Thoracic aorta (tissue), 2 donors: Measurements from ENCODE around the gene PROP1. TPM values are rescaled to one million over a fixed set of nuclear protein-coding genes. Genes with fewer than 3 reads are reported as not detected.
"Not testable (repeated sequence)": the region's sequence is repeated elsewhere in the genome, so short reads cannot be mapped to it uniquely, and the experiment has no call there.

Source experiments
- ATAC-seq: fragments of 150-250 bp; one replicate; pipeline ENCODE4 v1.8.0; 2017; ENCODE audit warnings: low read depth; ENCODE audit not compliant: insufficient number of reproducible peaks, low FRiP score
- DNase-seq: peaks from one replicate; pipeline ENCODE4 v3.0.0-alpha.2; 2020; ENCODE audit warnings: low spot score
- H3K27ac ChIP-seq, 2 donors: fragments of 200-600 bp; sonication (generic); 1 replicate in 1 of 2; 2 replicates in 1 of 2; pipeline ENCODE4 v1.5.1; 2016; ENCODE audit warnings: mild to moderate bottlenecking in 2 of 2, moderate library complexity in 2 of 2
- H3K27me3 ChIP-seq: fragments of 200-600 bp; sonication (generic); replicated peaks from 2 replicates; pipeline ENCODE4 v1.6.0; 2016; ENCODE audit warnings: mild to moderate bottlenecking; ENCODE audit not compliant: insufficient read depth
- H3K36me3 ChIP-seq: fragments of 200-600 bp; sonication (generic); one replicate; pipeline ENCODE4 v1.5.1; 2016
- H3K4me1 ChIP-seq, 2 donors: fragments of 200-600 bp; sonication (generic); 1 replicate in 1 of 2; 2 replicates in 1 of 2; pipeline versions ENCODE4 v1.5.1 to v1.6.0; 2016; ENCODE audit warnings: low read depth in 2 of 2, mild to moderate bottlenecking in 1 of 2; ENCODE audit not compliant: control insufficient read depth in 1 of 2
- H3K4me3 ChIP-seq: fragments of 200-600 bp; sonication (generic); 2 replicates; pipeline ENCODE4 v1.5.1; 2016; ENCODE audit warnings: mild to moderate bottlenecking
- H3K9me3 ChIP-seq: fragments of 200-600 bp; sonication (generic); 2 replicates; pipeline ENCODE4 v1.5.1; 2016
- total RNA-seq, 2 donors: library from RNA; depleted of rRNA; stranded (reverse); fragments of >200 nt; gene quantifications; one replicate each; pipeline versions ENCODE4 v1.1.0 to v1.2.3, GENCODE V29; 2016
- TF ChIP-seq, protein P1 (sequence below): fragments of 200-600 bp; sonication (generic); IDR thresholded peaks from one replicate; pipeline ENCODE4 v1.5.1; 2019; ENCODE audit warnings: antibody characterized with exemption

Gene PROP1
- total RNA-seq, 2 donors from 2014 or later, result not detected

DNA sequence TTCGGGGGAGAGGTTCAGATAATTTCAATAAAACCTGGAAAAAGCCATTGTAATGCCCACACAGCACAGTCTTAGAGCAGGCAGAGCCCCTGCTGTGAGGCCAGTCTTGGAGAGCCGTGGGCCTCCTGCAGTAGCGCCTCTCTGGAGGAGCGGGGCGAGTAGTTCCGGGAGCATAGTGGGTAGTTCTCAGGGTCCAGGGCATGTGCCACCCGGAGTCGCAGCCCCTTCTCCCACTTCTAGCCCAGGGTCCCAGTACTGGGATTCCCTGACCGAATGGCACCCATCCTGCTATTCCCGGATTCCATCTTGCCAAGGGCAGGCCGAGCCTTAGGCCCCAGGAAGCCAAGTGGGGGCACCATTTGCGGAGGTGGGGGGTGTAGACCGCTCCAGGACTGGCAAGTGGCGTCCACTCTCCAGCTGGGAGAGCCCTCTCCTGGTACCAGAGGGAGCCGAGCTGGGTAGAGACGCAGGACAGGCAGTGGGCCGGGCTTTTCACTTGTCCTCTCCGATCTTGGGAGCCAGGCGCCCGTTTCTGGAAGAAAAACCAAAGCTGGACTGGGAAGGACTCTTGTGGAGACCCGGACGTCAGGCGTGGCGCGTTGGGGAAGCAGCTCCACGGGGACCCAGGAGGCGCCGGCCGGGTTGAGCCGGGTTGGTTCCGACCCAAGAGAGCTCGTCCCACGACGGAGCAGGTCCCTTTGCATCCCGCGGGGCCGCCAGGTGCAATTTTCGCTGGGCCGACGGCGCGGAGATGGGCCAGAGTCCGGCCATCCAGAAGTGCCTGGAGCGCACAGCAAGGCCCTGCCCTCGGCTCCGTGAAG, 12.1 kb downstream of the PROP1 start:
- TF ChIP-seq, protein P1, sequence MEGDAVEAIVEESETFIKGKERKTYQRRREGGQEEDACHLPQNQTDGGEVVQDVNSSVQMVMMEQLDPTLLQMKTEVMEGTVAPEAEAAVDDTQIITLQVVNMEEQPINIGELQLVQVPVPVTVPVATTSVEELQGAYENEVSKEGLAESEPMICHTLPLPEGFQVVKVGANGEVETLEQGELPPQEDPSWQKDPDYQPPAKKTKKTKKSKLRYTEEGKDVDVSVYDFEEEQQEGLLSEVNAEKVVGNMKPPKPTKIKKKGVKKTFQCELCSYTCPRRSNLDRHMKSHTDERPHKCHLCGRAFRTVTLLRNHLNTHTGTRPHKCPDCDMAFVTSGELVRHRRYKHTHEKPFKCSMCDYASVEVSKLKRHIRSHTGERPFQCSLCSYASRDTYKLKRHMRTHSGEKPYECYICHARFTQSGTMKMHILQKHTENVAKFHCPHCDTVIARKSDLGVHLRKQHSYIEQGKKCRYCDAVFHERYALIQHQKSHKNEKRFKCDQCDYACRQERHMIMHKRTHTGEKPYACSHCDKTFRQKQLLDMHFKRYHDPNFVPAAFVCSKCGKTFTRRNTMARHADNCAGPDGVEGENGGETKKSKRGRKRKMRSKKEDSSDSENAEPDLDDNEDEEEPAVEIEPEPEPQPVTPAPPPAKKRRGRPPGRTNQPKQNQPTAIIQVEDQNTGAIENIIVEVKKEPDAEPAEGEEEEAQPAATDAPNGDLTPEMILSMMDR, result no peak
- ATAC-seq (no peak), DNase-seq (no peak)
- Histone ChIP-seq H3K4me1 (no peaks in the 10 kb centered on the region), H3K4me3 (no peak overlapping the region), H3K27ac (no peak overlapping the region), H3K36me3 (no peaks in the 10 kb centered on the region), H3K27me3 (no peaks in the 10 kb centered on the region), H3K9me3 (no peaks in the 10 kb centered on the region)

DNA sequence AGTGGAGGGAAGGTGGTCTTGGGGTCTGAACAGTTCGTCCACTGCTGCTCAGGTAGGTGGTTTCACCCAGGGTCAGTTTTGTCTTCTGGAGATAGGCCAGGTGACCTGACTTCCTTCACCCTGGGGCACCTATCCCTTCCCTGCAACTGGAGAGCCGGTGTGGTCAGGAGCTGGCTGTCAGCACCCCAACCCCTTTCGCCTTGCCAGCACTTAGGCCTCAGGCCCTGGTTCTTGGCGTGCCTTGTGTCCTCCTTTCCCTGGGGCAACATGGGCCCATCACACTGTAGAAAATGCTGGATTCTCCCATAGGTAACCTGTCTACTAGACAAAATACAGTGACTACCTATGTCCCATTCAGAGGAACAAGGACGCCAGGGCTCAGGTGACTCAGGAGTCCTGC, 13.1 kb downstream of the PROP1 start:
- Histone ChIP-seq H3K27me3 (no peaks in the 10 kb centered on the region), H3K9me3 (no peaks in the 10 kb centered on the region), H3K27ac (no peak overlapping the region), H3K4me1 (no peaks in the 10 kb centered on the region), H3K4me3 (no peak overlapping the region), H3K36me3 (no peaks in the 10 kb centered on the region)
- TF ChIP-seq, protein P1, result no peak
- no peak for ATAC-seq
- DNase-seq, result no peak

DNA sequence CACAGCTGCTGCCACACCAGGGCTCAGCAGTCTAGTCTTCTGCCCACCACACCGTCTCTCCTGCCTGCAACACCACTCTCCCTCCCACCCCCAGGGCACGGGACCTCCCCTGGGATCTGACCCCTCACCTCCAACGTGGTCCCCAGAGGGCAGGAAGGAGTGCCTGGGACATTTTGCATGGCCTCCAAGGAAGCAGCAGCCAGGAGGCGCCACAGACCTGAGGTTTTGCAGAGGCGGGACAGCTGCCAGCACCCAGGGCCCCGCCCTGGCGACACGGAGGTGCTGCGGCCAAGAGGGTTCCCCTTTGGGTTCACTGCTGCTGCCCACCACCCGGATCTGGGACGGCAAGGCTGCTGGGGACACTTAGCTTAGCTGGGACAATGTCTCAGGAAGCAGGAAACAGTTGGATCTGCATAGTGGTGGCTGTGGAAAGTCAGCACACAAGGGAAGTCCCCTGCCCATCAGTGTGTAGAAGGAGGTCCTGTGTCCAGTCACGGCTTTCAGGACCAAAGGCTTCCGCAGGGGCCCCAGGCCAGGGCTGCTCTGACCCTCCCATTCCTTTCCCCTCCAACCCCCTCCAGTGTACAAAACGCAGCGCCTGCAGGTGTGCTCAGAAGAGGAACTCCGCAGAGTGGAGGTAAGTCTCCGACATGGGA, 13.8 kb downstream of the PROP1 start:
- H3K27ac ChIP-seq, result no peak overlapping the region
- DNase-seq (no peak), ATAC-seq (no peak)
- H3K9me3 ChIP-seq, result no peaks in the 10 kb centered on the region
- H3K4me3 ChIP-seq, result no peak overlapping the region
- TF ChIP-seq, protein P1, result no peak
- no peaks in the 10 kb centered on the region for H3K27me3 ChIP-seq
- no peaks in the 10 kb centered on the region for H3K36me3 ChIP-seq
- no peaks in the 10 kb centered on the region for H3K4me1 ChIP-seq

DNA sequence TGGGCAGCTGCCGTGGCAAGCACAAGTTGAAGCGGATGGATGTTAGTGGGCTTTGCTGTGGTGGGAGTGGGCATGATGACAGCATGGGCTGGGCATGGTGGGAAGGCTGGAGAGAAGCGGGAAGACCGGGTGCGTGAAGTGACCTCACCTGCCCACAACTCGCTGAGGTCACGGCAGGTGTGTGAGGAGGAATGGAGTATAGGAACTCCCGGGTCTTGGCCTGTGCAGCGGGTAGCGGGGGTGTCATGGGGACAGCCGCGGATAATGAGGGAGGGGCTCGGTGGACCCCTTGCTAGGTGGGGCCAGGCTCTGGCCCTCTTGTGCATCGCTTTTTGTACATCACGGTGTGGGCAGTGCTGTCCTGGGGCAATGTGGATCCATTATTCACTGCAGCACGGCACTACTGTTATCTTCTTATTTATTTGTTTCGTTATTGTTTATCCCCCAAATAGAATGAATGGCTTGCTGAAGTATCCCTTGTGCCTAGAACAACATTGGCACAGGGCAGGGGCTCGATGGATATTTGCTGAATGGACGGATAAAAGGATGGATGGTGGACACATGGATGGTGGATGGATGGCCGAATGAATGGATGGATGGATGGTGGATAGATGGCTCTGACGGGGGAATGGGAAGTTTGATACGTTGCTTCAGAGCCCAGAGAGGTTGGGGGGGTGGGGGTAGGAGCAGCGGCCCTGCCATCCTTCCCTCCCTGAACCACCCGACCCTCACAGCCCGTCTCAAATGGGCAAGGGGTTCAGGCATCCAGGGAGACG, 14.6 kb downstream of the PROP1 start:
- Histone ChIP-seq H3K9me3 (no peaks in the 10 kb centered on the region), H3K4me1 (no peaks in the 10 kb centered on the region), H3K27me3 (no peaks in the 10 kb centered on the region), H3K27ac (no peak overlapping the region), H3K4me3 (no peak overlapping the region), H3K36me3 (no peaks in the 10 kb centered on the region)
- TF ChIP-seq, protein P1, result no peak
- no peak for ATAC-seq
- DNase-seq, result no peak

DNA sequence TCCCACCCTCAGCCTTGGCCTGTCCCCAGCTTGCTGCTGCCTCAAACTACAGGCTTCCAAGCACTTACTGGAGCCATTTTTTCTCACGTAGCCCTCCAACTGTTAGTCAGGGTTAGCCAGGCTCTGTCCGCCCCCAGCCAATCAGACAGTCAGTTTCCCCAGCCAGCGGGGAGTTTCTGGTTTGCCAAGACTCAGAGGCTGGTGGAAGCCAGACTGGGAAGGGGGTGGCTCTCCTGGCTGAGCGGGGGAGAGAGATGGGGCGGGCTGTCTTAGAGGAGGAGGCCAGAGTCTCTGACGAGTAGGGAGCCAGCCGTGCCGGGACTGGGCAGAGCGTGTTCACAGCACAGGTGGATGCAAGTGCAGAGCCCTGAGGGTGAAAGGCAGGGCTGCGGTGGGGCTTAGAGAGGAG, 15.3 kb downstream of the PROP1 start:
- no peaks in the 10 kb centered on the region for H3K27me3 ChIP-seq
- H3K9me3 ChIP-seq, result no peaks in the 10 kb centered on the region
- no peak overlapping the region for H3K27ac ChIP-seq
- H3K4me1 ChIP-seq, result no peaks in the 10 kb centered on the region
- no peak overlapping the region for H3K4me3 ChIP-seq
- H3K36me3 ChIP-seq, result no peaks in the 10 kb centered on the region
- ATAC-seq (no peak), DNase-seq (no peak)
- TF ChIP-seq, protein P1, result no peak

DNA sequence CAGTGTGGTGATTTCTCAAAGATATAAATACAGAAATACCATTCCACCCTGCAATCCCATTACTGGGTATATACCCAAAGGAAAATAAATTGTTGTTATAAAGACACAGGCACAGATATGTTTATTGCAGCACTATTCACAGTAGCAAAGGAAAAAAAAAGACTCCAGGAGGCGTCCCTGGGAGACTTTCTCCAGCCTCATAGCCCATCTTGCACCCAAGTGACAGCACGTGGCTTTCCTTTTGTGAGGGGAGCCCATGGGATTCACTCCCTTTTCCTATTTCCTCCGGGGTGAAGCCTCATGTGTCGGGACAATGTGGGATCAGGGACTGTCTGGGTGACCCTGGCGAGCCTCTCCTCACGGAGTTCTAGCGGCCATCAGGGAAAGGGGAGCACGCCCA, 18.4 kb downstream of the PROP1 start:
- not testable (repeated sequence) for H3K36me3 ChIP-seq, H3K9me3 ChIP-seq, DNase-seq, H3K4me3 ChIP-seq, H3K4me1 ChIP-seq, ATAC-seq, H3K27ac ChIP-seq, H3K27me3 ChIP-seq
